ENCODE results near the gene PCDHA5. TPM values are rescaled to one million over a fixed set of nuclear protein-coding genes. Genes with fewer than 3 reads are reported as not detected.
"Not testable (repeated sequence)": the region's sequence is repeated elsewhere in the genome, so short reads cannot be mapped to it uniquely, and the experiment has no call there.

Gene PCDHA5
- total and polyA plus RNA-seq, 10 of the 15 experiments (the other 5 are each of a cell fraction or from before 2014, with no cell fraction given), result under 0.01 TPM; not detected in 9

DNA sequence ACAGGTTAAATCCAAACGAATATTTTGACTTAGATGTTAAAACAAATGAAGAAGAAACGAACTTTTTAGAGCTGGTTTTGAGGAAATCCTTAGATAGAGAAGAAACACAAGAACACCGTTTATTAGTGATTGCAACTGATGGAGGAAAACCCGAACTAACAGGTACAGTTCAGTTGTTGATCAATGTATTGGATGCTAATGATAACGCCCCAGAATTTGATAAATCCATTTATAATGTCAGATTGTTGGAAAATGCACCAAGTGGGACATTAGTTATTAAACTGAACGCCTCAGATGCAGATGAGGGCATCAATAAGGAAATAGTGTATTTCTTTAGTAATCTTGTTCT, 842 bp downstream of the PCDHA5 start (continued):
- TF ChIP-seq BACH1 (IDR thresholded peaks at IDR 0.05; ENCODE audit: borderline replicate concordance) (no peak), TARDBP (IDR thresholded peaks at IDR 0.05; ENCODE audit: borderline replicate concordance) (no peak), PML (IDR thresholded peaks at IDR 0.05; ENCODE audit: low read length) (no peak), EGR1 (IDR thresholded peaks at IDR 0.05; ENCODE audit: borderline replicate concordance in 1 of 2, low read depth in 2 of 2, low read length in 2 of 2) (no peak)
- TF ChIP-seq, protein P1, sequence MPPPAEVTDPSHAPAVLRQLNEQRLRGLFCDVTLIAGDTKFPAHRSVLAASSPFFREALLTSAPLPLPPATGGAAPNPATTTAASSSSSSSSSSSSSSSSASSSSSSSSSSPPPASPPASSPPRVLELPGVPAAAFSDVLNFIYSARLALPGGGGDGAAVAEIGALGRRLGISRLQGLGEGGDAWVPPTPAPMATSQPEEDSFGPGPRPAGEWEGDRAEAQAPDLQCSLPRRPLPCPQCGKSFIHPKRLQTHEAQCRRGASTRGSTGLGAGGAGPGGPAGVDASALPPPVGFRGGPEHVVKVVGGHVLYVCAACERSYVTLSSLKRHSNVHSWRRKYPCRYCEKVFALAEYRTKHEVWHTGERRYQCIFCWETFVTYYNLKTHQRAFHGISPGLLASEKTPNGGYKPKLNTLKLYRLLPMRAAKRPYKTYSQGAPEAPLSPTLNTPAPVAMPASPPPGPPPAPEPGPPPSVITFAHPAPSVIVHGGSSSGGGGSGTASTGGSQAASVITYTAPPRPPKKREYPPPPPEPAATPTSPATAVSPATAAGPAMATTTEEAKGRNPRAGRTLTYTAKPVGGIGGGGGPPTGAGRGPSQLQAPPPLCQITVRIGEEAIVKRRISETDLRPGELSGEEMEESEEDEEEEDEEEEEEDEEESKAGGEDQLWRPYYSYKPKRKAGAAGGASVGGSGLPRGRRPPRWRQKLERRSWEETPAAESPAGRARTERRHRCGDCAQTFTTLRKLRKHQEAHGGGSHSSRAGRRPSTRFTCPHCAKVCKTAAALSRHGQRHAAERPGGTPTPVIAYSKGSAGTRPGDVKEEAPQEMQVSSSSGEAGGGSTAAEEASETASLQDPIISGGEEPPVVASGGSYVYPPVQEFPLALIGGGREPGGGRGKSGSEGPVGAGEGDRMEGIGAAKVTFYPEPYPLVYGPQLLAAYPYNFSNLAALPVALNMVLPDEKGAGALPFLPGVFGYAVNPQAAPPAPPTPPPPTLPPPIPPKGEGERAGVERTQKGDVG (CRISPR knock-in tag; IDR thresholded peaks at IDR 0.05), result no peak
- TF ChIP-seq, protein P2, sequence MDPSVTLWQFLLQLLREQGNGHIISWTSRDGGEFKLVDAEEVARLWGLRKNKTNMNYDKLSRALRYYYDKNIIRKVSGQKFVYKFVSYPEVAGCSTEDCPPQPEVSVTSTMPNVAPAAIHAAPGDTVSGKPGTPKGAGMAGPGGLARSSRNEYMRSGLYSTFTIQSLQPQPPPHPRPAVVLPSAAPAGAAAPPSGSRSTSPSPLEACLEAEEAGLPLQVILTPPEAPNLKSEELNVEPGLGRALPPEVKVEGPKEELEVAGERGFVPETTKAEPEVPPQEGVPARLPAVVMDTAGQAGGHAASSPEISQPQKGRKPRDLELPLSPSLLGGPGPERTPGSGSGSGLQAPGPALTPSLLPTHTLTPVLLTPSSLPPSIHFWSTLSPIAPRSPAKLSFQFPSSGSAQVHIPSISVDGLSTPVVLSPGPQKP (IDR thresholded peaks at IDR 0.05; ENCODE audit: low read depth, low read length), result no peak
- TF ChIP-seq, protein P3, sequence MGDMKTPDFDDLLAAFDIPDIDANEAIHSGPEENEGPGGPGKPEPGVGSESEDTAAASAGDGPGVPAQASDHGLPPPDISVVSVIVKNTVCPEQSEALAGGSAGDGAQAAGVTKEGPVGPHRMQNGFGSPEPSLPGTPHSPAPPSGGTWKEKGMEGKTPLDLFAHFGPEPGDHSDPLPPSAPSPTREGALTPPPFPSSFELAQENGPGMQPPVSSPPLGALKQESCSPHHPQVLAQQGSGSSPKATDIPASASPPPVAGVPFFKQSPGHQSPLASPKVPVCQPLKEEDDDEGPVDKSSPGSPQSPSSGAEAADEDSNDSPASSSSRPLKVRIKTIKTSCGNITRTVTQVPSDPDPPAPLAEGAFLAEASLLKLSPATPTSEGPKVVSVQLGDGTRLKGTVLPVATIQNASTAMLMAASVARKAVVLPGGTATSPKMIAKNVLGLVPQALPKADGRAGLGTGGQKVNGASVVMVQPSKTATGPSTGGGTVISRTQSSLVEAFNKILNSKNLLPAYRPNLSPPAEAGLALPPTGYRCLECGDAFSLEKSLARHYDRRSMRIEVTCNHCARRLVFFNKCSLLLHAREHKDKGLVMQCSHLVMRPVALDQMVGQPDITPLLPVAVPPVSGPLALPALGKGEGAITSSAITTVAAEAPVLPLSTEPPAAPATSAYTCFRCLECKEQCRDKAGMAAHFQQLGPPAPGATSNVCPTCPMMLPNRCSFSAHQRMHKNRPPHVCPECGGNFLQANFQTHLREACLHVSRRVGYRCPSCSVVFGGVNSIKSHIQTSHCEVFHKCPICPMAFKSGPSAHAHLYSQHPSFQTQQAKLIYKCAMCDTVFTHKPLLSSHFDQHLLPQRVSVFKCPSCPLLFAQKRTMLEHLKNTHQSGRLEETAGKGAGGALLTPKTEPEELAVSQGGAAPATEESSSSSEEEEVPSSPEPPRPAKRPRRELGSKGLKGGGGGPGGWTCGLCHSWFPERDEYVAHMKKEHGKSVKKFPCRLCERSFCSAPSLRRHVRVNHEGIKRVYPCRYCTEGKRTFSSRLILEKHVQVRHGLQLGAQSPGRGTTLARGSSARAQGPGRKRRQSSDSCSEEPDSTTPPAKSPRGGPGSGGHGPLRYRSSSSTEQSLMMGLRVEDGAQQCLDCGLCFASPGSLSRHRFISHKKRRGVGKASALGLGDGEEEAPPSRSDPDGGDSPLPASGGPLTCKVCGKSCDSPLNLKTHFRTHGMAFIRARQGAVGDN (IDR thresholded peaks at IDR 0.05), result no peak

DNA sequence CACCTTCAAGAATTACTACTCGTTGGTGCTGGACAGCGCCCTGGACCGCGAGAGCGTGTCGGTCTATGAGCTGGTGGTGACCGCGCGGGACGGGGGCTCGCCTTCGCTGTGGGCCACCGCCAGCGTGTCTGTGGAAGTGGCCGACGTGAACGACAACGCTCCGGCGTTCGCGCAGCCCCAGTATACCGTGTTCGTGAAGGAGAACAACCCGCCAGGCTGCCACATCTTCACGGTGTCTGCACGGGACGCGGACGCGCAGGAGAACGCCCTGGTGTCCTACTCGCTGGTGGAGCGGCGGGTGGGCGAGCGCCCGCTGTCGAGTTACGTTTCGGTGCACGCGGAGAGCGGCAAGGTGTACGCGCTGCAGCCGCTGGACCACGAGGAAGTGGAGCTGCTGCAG, 1.6 kb downstream of the PCDHA5 start:
- ATAC-seq; RAD21 ChIA-PET (ENCODE audit: unreplicated experiment); H3K27me3 ChIP-seq (replicated peaks in 1 of 2; ENCODE audit: control insufficient read depth in 2 of 2, insufficient read depth in 2 of 2, low read length in 1 of 2); DNase-seq (ENCODE audit: low read depth, low spot score); H3K4me3 ChIP-seq; H3K4me2 ChIP-seq (ENCODE audit: control insufficient read depth, insufficient read depth); H4K20me1 ChIP-seq (ENCODE audit: control insufficient read depth, insufficient read depth); BruUV-seq (replicated peaks); H3K79me2 ChIP-seq (ENCODE audit: control insufficient read depth, insufficient read depth, low read length); POLR2A ChIA-PET; H3K9ac ChIP-seq (ENCODE audit: control insufficient read depth, insufficient read depth, low read length); H3K4me1 ChIP-seq (ENCODE audit: control insufficient read depth, insufficient read depth, low read length); H3K9me3 ChIP-seq (replicated peaks; ENCODE audit: control insufficient read depth, insufficient read depth, low read length); H3K36me3 ChIP-seq (ENCODE audit: control insufficient read depth in 2 of 2, insufficient read depth in 2 of 2, low read length in 1 of 2); intact Hi-C loops (cut with micrococcal nuclease; ENCODE audit: unreplicated experiment); H2AFZ ChIP-seq (ENCODE audit: control insufficient read depth, low read depth, low read length); H3K27ac ChIP-seq (ENCODE audit: control insufficient read depth, insufficient read depth); SMC1A ChIA-PET (ENCODE audit: uncharacterized antibody, unreplicated experiment); FAIRE-seq: not testable (repeated sequence)
- WGBS (ENCODE audit: insufficient coverage, insufficient replicate concordance, low lambda C conversion rate, missing lambda C conversion rate), result 81% methylated on average over 43 of the region's 48 CpGs
- CTCF ChIA-PET, result interaction anchor here (1.5 to 2.0 kb wide), 2 partner anchors 17 to 23 kb away, joined by 3 to 5 read pairs; no protein-coding TSS in a partner anchor
- in situ Hi-C loops (cut with MboI), result loop anchor here (25.0 kb wide), 1 partner anchor 739 kb away; no protein-coding TSS in a partner anchor
